ENCODE measurements around the gene HRCT1.

DNA sequence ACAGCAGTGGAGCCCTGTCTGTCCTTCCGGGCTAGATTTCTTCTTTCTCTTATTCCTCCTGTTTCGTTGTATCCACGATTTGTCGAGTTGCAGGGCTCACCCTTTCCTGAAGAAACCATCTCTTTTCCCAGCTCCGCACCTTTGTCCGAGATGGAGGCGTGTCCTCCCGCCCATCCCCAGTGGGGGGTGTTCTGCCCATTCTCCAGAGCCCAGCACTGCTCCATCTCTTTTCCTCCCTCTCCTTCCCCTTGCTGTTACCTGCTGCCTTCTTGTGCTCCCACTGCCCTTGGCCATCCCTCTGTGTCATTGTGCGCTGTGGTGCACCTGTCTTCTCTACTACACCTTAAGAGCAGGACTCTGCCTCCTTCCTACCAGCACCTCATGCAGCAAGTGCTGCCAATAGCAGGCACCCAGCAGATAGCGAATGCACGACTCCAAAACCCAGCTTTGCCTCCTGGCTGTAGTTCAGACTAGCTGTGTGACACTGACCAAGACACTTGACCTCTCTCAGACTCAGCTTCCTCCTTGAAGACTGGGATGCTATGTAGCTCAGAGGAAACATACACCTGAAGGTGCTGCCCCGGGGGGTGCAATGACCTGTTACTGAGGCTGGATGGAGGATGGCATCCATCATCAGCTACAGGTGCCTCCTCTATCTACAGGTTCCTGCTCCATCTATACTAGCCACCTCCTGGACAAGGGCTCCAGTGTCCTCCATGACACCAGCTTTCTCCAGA is 44.7 kb upstream of the HRCT1 start:
- TF ChIP-seq POLR2A (IDR thresholded peaks at IDR 0.05) (no peak), POLR2AphosphoS5 (IDR thresholded peaks at IDR 0.05) (no peak)
- TF ChIP-seq, protein P1, sequence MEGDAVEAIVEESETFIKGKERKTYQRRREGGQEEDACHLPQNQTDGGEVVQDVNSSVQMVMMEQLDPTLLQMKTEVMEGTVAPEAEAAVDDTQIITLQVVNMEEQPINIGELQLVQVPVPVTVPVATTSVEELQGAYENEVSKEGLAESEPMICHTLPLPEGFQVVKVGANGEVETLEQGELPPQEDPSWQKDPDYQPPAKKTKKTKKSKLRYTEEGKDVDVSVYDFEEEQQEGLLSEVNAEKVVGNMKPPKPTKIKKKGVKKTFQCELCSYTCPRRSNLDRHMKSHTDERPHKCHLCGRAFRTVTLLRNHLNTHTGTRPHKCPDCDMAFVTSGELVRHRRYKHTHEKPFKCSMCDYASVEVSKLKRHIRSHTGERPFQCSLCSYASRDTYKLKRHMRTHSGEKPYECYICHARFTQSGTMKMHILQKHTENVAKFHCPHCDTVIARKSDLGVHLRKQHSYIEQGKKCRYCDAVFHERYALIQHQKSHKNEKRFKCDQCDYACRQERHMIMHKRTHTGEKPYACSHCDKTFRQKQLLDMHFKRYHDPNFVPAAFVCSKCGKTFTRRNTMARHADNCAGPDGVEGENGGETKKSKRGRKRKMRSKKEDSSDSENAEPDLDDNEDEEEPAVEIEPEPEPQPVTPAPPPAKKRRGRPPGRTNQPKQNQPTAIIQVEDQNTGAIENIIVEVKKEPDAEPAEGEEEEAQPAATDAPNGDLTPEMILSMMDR (IDR thresholded peaks at IDR 0.05 in 8 of 11, conservative IDR thresholded peaks at IDR 0.05 in 3 of 11): no peak

All from spleen (tissue), 7 donors.